Measurements from ENCODE around the gene SPINK13. TPM values are rescaled to one million over a fixed set of nuclear protein-coding genes. Genes with fewer than 3 reads are reported as not detected.
"Not testable (repeated sequence)": the region's sequence is repeated elsewhere in the genome, so short reads cannot be mapped to it uniquely, and the experiment has no call there.

The SPINK13 gene
- total and polyA plus RNA-seq, 8 donors = not detected

- WGBS, 2 donors = 56 to 67% methylated on average over 2 of the region's 2 CpGs
- H3K9me3 ChIP-seq = no peaks in the 10 kb centered on the region
- FAIRE-seq = no peak
These were observed 9.3 kb upstream of the SPINK13 start for GRCh38 chr5:148259288-148259687.

GRCh38 chr5:148261221-148261620, 7.4 kb upstream of the SPINK13 start:
- Histone ChIP-seq H3K9me3 (no peaks in the 10 kb centered on the region), H3K27ac (no peak overlapping the region), H3K4me1 (no peaks in the 10 kb centered on the region), H3K27me3 (no peaks in the 10 kb centered on the region), H3K4me3 (no peak overlapping the region), H3K36me3 (no peaks in the 10 kb centered on the region)
- TF ChIP-seq CTCF (IDR thresholded peaks at IDR 0.05) = no peak
- no peak for DNase-seq
- intact Hi-C loops (cut with DNase I) = no loop called here
- ATAC-seq = no peak
- FAIRE-seq = no peak

More at GRCh38 chr5:148259288-148259687, 9.3 kb upstream of the SPINK13 start:
- TF ChIP-seq CTCF (IDR thresholded peaks at IDR 0.05) = no peak
- H3K4me1 ChIP-seq = no peaks in the 10 kb centered on the region
- H3K27me3 ChIP-seq = no peaks in the 10 kb centered on the region
- ATAC-seq = no peak
- no peak for DNase-seq
- no peaks in the 10 kb centered on the region for H3K36me3 ChIP-seq
- H3K27ac ChIP-seq = no peak overlapping the region
- H3K4me3 ChIP-seq = no peak overlapping the region
- intact Hi-C loops (cut with DNase I) = no loop called here

- no peaks in the 10 kb centered on the region for H3K36me3 ChIP-seq
- peak overlapping the region in 2 of 4 donors; percentile 19 to 20 for H3K27ac ChIP-seq
- TF ChIP-seq CTCF (IDR thresholded peaks at IDR 0.05) = no peak
- no peaks in the 10 kb centered on the region for H3K9me3 ChIP-seq
- no peaks in the 10 kb centered on the region for H3K4me1 ChIP-seq
- FAIRE-seq = no peak
- no peak for DNase-seq
- intact Hi-C loops (cut with DNase I) = no loop called here
- 31 to 44% methylated on average over 3 of the region's 3 CpGs for WGBS, 2 donors
- H3K27me3 ChIP-seq = no peaks in the 10 kb centered on the region
- peak in 2 of 4 donors; percentile 53 to 66 for ATAC-seq
- no peak overlapping the region for H3K4me3 ChIP-seq
These were observed 632 bp upstream of the SPINK13 start for GRCh38 chr5:148267962-148268361.

GRCh38 chr5:148275129-148275528, 6.5 kb downstream of the SPINK13 start:
- intact Hi-C loops (cut with DNase I); ATAC-seq: not testable (repeated sequence)

GRCh38 chr5:148280893-148281292, 12.3 kb downstream of the SPINK13 start:
- H3K4me1 ChIP-seq; H3K27me3 ChIP-seq; ATAC-seq; H3K27ac ChIP-seq; FAIRE-seq; intact Hi-C loops (cut with DNase I); H3K36me3 ChIP-seq; DNase-seq; H3K4me3 ChIP-seq; H3K9me3 ChIP-seq: not testable (repeated sequence)
- WGBS, 2 donors = 9 to 17% methylated on average over 5 of the region's 5 CpGs

More at GRCh38 chr5:148275129-148275528, 6.5 kb downstream of the SPINK13 start:
- not testable (repeated sequence) for H3K27ac ChIP-seq, FAIRE-seq, H3K9me3 ChIP-seq, H3K36me3 ChIP-seq, DNase-seq, H3K4me1 ChIP-seq, H3K27me3 ChIP-seq, H3K4me3 ChIP-seq
- WGBS, 2 donors = 88 to 94% methylated on average over 2 of the region's 2 CpGs

GRCh38 chr5:148281336-148281735, 12.7 kb downstream of the SPINK13 start:
- H3K4me3 ChIP-seq; H3K4me1 ChIP-seq; H3K27ac ChIP-seq; H3K9me3 ChIP-seq; intact Hi-C loops (cut with DNase I); FAIRE-seq; DNase-seq; ATAC-seq; H3K36me3 ChIP-seq; H3K27me3 ChIP-seq: not testable (repeated sequence)
- 79 to 82% methylated on average over 4 of the region's 4 CpGs for WGBS, 2 donors

All from pancreas (tissue), 10 donors.